ENCODE measurements around the gene TM4SF5. TPM values are rescaled to one million over a fixed set of nuclear protein-coding genes. Genes with fewer than 3 reads are reported as not detected.

TM4SF5 gene
- total RNA-seq, 2 experiments from 2014 or later: 0.35 TPM; not detected in 1

GRCh38 chr17:4806777-4807604, 35.3 kb downstream of the TM4SF5 start, which contains the start of gene PLD2:
TSS of gene PLD2 (plus strand) at chr17:4807152. CDS start at chr17:4807773, 621 bp downstream.
- H3K36me3 Mint-ChIP-seq (ENCODE audit: low read depth): peaks cover 4% of the 10 kb centered on the region
- CTCF ChIA-PET: interaction anchor here (1.3 to 3.6 kb wide), 4 partner anchors 11 to 82 kb away, joined by 3 to 17 read pairs (median 6); partner anchors contain the start of genes GLTPD2, MED11 and PSMB6

GRCh38 chr17:4807605-4808377, 36.1 kb downstream of the TM4SF5 start:
- Mint-ChIP-seq H3K9me3 (no peaks in the 10 kb centered on the region), H3K27ac (no peak overlapping the region), H3K36me3 (ENCODE audit: low read depth) (peaks cover 4% of the 10 kb centered on the region), H3K4me3 (peak overlapping the region; percentile 73), H3K4me1 (peaks cover 23% of the 10 kb centered on the region), H3K27me3 (no peaks in the 10 kb centered on the region)
- CTCF ChIA-PET: interaction anchor here (1.4 to 3.6 kb wide), 3 partner anchors 12 to 81 kb away, joined by 4 to 17 read pairs (median 7); partner anchors contain the start of genes GLTPD2 and PSMB6
- no peak for DNase-seq
- POLR2A ChIA-PET: interaction anchor here (0.7 to 2.0 kb wide), 11 partner anchors 10 to 98 kb away, joined by 3 to 19 read pairs (median 4); partner anchors contain the start of genes ARRB2, GLTPD2, MINK1 and PSMB6

More at GRCh38 chr17:4806777-4807604, 35.3 kb downstream of the TM4SF5 start, which contains the start of gene PLD2:
- no peaks in the 10 kb centered on the region for H3K9me3 Mint-ChIP-seq
- peak; percentile 88 for DNase-seq
- peak within 1 kb of the TSS; percentile 74 for H3K4me3 Mint-ChIP-seq
- POLR2A ChIA-PET: interaction anchor here (0.6 to 2.0 kb wide), 12 partner anchors 9 to 104 kb away, joined by 3 to 19 read pairs (median 4); partner anchors contain the start of genes ARRB2, GLTPD2, MINK1 and PELP1
- no peak within 1 kb of the TSS for H3K27ac Mint-ChIP-seq
- H3K4me1 Mint-ChIP-seq: peaks cover 23% of the 10 kb centered on the region
- no peaks in the 10 kb centered on the region for H3K27me3 Mint-ChIP-seq

- DNase-seq: no peak
- peak overlapping the region; percentile 73 for H3K4me3 Mint-ChIP-seq
- H3K36me3 Mint-ChIP-seq (ENCODE audit: low read depth): peaks cover 4% of the 10 kb centered on the region
- no peak overlapping the region for H3K27ac Mint-ChIP-seq
- ChIA-PET CTCF (interaction anchor here (3.6 kb wide), 1 partner anchor 18 kb away, joined by 17 read pairs; the partner anchor contains the start of gene GLTPD2), POLR2A (interaction anchor here (0.9 kb wide), 1 partner anchor 12 kb away, joined by 4 read pairs; the partner anchor contains the start of gene PSMB6)
- no peaks in the 10 kb centered on the region for H3K27me3 Mint-ChIP-seq
- peaks cover 23% of the 10 kb centered on the region for H3K4me1 Mint-ChIP-seq
- no peaks in the 10 kb centered on the region for H3K9me3 Mint-ChIP-seq
Observed at GRCh38 chr17:4808378-4808767, 36.7 kb downstream of the TM4SF5 start.

- Mint-ChIP-seq H3K9me3 (no peaks in the 10 kb centered on the region), H3K27me3 (no peaks in the 10 kb centered on the region), H3K4me1 (peaks cover 21% of the 10 kb centered on the region), H3K27ac (no peak overlapping the region), H3K4me3 (no peak overlapping the region), H3K36me3 (ENCODE audit: low read depth) (peaks cover 4% of the 10 kb centered on the region)
- ChIA-PET POLR2A (interaction anchor here (2.3 kb wide), 1 partner anchor 98 kb away, joined by 5 read pairs; no protein-coding TSS in a partner anchor), CTCF (no interaction called here)
- DNase-seq: no peak
Observed at GRCh38 chr17:4810696-4811290, 39.1 kb downstream of the TM4SF5 start.

- CTCF ChIA-PET: no interaction called here
- Mint-ChIP-seq H3K9me3 (no peaks in the 10 kb centered on the region), H3K36me3 (ENCODE audit: low read depth) (peaks cover 4% of the 10 kb centered on the region)
Observed at GRCh38 chr17:4811471-4811870, 39.8 kb downstream of the TM4SF5 start.

GRCh38 chr17:4812690-4813089, 41.0 kb downstream of the TM4SF5 start:
- DNase-seq: no peak
- H3K9me3 Mint-ChIP-seq: no peaks in the 10 kb centered on the region
- no peak overlapping the region for H3K4me3 Mint-ChIP-seq
- H3K27ac Mint-ChIP-seq: no peak overlapping the region
- peaks cover 4% of the 10 kb centered on the region for H3K36me3 Mint-ChIP-seq (ENCODE audit: low read depth)
- peaks cover 12% of the 10 kb centered on the region for H3K4me1 Mint-ChIP-seq
- no peaks in the 10 kb centered on the region for H3K27me3 Mint-ChIP-seq
- CTCF ChIA-PET: interaction anchor here (0.8 kb wide), 1 partner anchor 22 kb away, joined by 3 read pairs; no protein-coding TSS in a partner anchor
- POLR2A ChIA-PET: no interaction called here

More at GRCh38 chr17:4811471-4811870, 39.8 kb downstream of the TM4SF5 start:
- H3K27me3 Mint-ChIP-seq: no peaks in the 10 kb centered on the region
- no peak overlapping the region for H3K27ac Mint-ChIP-seq
- no peak overlapping the region for H3K4me3 Mint-ChIP-seq
- POLR2A ChIA-PET: no interaction called here
- DNase-seq: no peak
- H3K4me1 Mint-ChIP-seq: peaks cover 16% of the 10 kb centered on the region

GRCh38 chr17:4815043-4815675, 43.5 kb downstream of the TM4SF5 start:
- DNase-seq: no peak
- Mint-ChIP-seq H3K36me3 (ENCODE audit: low read depth) (no peaks in the 10 kb centered on the region), H3K9me3 (no peaks in the 10 kb centered on the region), H3K27ac (no peak overlapping the region), H3K27me3 (no peaks in the 10 kb centered on the region), H3K4me1 (peaks cover 2% of the 10 kb centered on the region), H3K4me3 (no peak overlapping the region)
- CTCF ChIA-PET: no interaction called here
- POLR2A ChIA-PET: no interaction called here

GRCh38 chr17:4816826-4817225, 45.1 kb downstream of the TM4SF5 start:
- DNase-seq: no peak
- Mint-ChIP-seq H3K9me3 (no peaks in the 10 kb centered on the region), H3K4me1 (no peaks in the 10 kb centered on the region), H3K36me3 (ENCODE audit: low read depth) (no peaks in the 10 kb centered on the region), H3K27me3 (no peaks in the 10 kb centered on the region), H3K4me3 (no peak overlapping the region), H3K27ac (no peak overlapping the region)
- POLR2A ChIA-PET: no interaction called here
- CTCF ChIA-PET: no interaction called here

GRCh38 chr17:4818276-4818675, 46.6 kb downstream of the TM4SF5 start:
- ChIA-PET POLR2A (no interaction called here), CTCF (no interaction called here)
- Mint-ChIP-seq H3K27me3 (no peaks in the 10 kb centered on the region), H3K4me3 (no peak overlapping the region), H3K9me3 (no peaks in the 10 kb centered on the region), H3K27ac (no peak overlapping the region), H3K36me3 (ENCODE audit: low read depth) (no peaks in the 10 kb centered on the region), H3K4me1 (no peaks in the 10 kb centered on the region)
- no peak for DNase-seq

GRCh38 chr17:4822835-4823234, 51.1 kb downstream of the TM4SF5 start:
- POLR2A ChIA-PET: interaction anchor here (1.0 kb wide), 1 partner anchor 33 kb away, joined by 3 read pairs; no protein-coding TSS in a partner anchor
- H3K27ac Mint-ChIP-seq: no peak overlapping the region
- DNase-seq: no peak
- no peaks in the 10 kb centered on the region for H3K36me3 Mint-ChIP-seq (ENCODE audit: low read depth)
- H3K4me3 Mint-ChIP-seq: no peak overlapping the region
- H3K9me3 Mint-ChIP-seq: no peaks in the 10 kb centered on the region
- no peaks in the 10 kb centered on the region for H3K4me1 Mint-ChIP-seq
- no peaks in the 10 kb centered on the region for H3K27me3 Mint-ChIP-seq
- CTCF ChIA-PET: no interaction called here

- POLR2A ChIA-PET: interaction anchor here (1.0 kb wide), 1 partner anchor 34 kb away, joined by 3 read pairs; no protein-coding TSS in a partner anchor
- no peak overlapping the region for H3K4me3 Mint-ChIP-seq
- no peaks in the 10 kb centered on the region for H3K27me3 Mint-ChIP-seq
- no peaks in the 10 kb centered on the region for H3K36me3 Mint-ChIP-seq (ENCODE audit: low read depth)
- DNase-seq: no peak
- no peak overlapping the region for H3K27ac Mint-ChIP-seq
- H3K9me3 Mint-ChIP-seq: no peaks in the 10 kb centered on the region
- no peaks in the 10 kb centered on the region for H3K4me1 Mint-ChIP-seq
- CTCF ChIA-PET: no interaction called here
Observed at GRCh38 chr17:4823373-4824089, 51.8 kb downstream of the TM4SF5 start.

- ChIA-PET CTCF (interaction anchor here (0.6 kb wide), 1 partner anchor 28 kb away, joined by 3 read pairs; no protein-coding TSS in a partner anchor), POLR2A (no interaction called here)
- Mint-ChIP-seq H3K4me3 (no peak overlapping the region), H3K4me1 (peaks cover 1% of the 10 kb centered on the region), H3K27me3 (peaks cover 3% of the 10 kb centered on the region), H3K9me3 (no peaks in the 10 kb centered on the region), H3K27ac (no peak overlapping the region), H3K36me3 (ENCODE audit: low read depth) (no peaks in the 10 kb centered on the region)
- DNase-seq: no peak
Observed at GRCh38 chr17:4827399-4827798, 55.7 kb downstream of the TM4SF5 start.

Measured in activated CD4-positive, alpha-beta memory T cell treated with anti-CD3 and anti-CD28 coated beads, Interleukin-2, amount 10 ng/mL, durations not matched to agents 7 days and 5 days (primary cell).